Kidney (tissue), 14 donors: ENCODE measurements around the gene FN3KRP. TPM values are rescaled to one million over a fixed set of nuclear protein-coding genes. Genes with fewer than 3 reads are reported as not detected.

Source experiments
- DNase-seq, 5 donors: peaks; one replicate each; pipeline ENCODE4 v3.0.0-alpha.2; 2013 to 2020
- FAIRE-seq: peaks from 2 replicates; lab custom pipeline; 2012; peaks lifted over from hg19 to GRCh38; lab: Jason Lieb, UNC
- H3K27ac ChIP-seq, 2 donors: one replicate each; pipeline ENCODE4 v1.7.0; 2013; ENCODE audit warnings: low read depth in 2 of 2, low read length in 2 of 2, inconsistent platforms in 1 of 2
- H3K27me3 ChIP-seq: one replicate; pipeline ENCODE4 v1.7.1; 2013; ENCODE audit warnings: low read length, inconsistent platforms; ENCODE audit not compliant: control insufficient read depth, insufficient read depth
- H3K36me3 ChIP-seq, 3 donors: one replicate each; pipeline versions ENCODE4 v1.7.0 to v1.7.1; 2013; ENCODE audit warnings: low read length in 3 of 3, control low read depth in 1 of 3, inconsistent platforms in 1 of 3; ENCODE audit not compliant: insufficient read depth in 3 of 3, control insufficient read depth in 2 of 3
- H3K4me1 ChIP-seq, 3 donors: one replicate each; pipeline versions ENCODE4 v1.7.0 to v1.7.1; 2013; ENCODE audit warnings: low read length in 3 of 3, inconsistent platforms in 1 of 3, low read depth in 1 of 3; ENCODE audit not compliant: control insufficient read depth in 2 of 3, insufficient read depth in 2 of 3
- H3K4me3 ChIP-seq, 3 donors: one replicate each; pipeline versions ENCODE4 v1.7.0 to v1.8.1; 2013; ENCODE audit warnings: low read length in 3 of 3, control low read depth in 1 of 3, inconsistent platforms in 1 of 3
- H3K9ac ChIP-seq, 3 donors: one replicate each; pipeline versions ENCODE4 v1.7.0 to v1.7.1; 2013; ENCODE audit warnings: low read length in 3 of 3, control low read depth in 1 of 3, inconsistent platforms in 1 of 3
- H3K9me3 ChIP-seq, 3 donors: one replicate each; pipeline versions ENCODE4 v1.7.0 to v1.7.1; 2013; ENCODE audit warnings: low read length in 3 of 3, control low read depth in 1 of 3, inconsistent platforms in 1 of 3; ENCODE audit not compliant: control insufficient read depth in 2 of 3, insufficient read depth in 1 of 3
- intact Hi-C: fragments of 100-400 bp; cut with DNase I; formaldehyde crosslinking; loops from one replicate; pipeline ENCODE4 v1.11.1; 2022
- polyA plus RNA-seq: library from polyadenylated mRNA; stranded (reverse); fragments of 350-450 nt; fragmentation: Illumina TruSeq; extraction: RNeasy Lipid Tissue Mini Kit (QIAGEN cat#74804); gene quantifications from one replicate; pipeline ENCODE4 v1.2.3, GENCODE V29; 2014; ENCODE audit warnings: low read depth, low replicate concordance; ENCODE audit not compliant: insufficient read depth
- total RNA-seq: library from RNA; stranded (reverse); fragmentation: NEBNext Ultra II Directional; extraction: Animal tissue kit (Norgen Biotek cat#: 25700); gene quantifications from one replicate; pipeline ENCODE4 v1.2.1, GENCODE V29; 2021
- TF ChIP-seq, protein P1 (sequence below): IDR thresholded peaks from 3 replicates; pipeline ENCODE4 v1.5.1; 2012; ENCODE audit warnings: mild to moderate bottlenecking, moderate library complexity, borderline replicate concordance; ENCODE audit not compliant: insufficient read depth; ENCODE audit errors: extremely low read depth
- donor health status: control.
- donor health status: control.
- donor health status: control.
- donor health status: control.
- donor health status: control.
- donor health status: DM: yes; HTN: yes; CAD: no.
- donor health status: Normal renal cell carcinoma (clear cell type).

FN3KRP gene
- total and polyA plus RNA-seq, 2 donors from 2014 or later: 30.6 to 36.6 TPM

GRCh38 chr17:82710499-82711232 is 5.8 kb upstream of the FN3KRP start:
- Histone ChIP-seq H3K36me3 (no peaks in the 10 kb centered on the region), H3K4me1 (peaks cover 0 to 2% (median under 1%) of the 10 kb centered on the region in 3 donors), H3K27me3 (no peaks in the 10 kb centered on the region), H3K27ac (no peak overlapping the region), H3K4me3 (no peak overlapping the region), H3K9ac (no peak overlapping the region), H3K9me3 (no peaks in the 10 kb centered on the region)
- intact Hi-C loops: no loop called here
- TF ChIP-seq, protein P1, sequence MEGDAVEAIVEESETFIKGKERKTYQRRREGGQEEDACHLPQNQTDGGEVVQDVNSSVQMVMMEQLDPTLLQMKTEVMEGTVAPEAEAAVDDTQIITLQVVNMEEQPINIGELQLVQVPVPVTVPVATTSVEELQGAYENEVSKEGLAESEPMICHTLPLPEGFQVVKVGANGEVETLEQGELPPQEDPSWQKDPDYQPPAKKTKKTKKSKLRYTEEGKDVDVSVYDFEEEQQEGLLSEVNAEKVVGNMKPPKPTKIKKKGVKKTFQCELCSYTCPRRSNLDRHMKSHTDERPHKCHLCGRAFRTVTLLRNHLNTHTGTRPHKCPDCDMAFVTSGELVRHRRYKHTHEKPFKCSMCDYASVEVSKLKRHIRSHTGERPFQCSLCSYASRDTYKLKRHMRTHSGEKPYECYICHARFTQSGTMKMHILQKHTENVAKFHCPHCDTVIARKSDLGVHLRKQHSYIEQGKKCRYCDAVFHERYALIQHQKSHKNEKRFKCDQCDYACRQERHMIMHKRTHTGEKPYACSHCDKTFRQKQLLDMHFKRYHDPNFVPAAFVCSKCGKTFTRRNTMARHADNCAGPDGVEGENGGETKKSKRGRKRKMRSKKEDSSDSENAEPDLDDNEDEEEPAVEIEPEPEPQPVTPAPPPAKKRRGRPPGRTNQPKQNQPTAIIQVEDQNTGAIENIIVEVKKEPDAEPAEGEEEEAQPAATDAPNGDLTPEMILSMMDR: no peak
- FAIRE-seq: no peak
- DNase-seq: peak in 1 of 5 donors; percentile 61

GRCh38 chr17:82713071-82713723 is 3.3 kb upstream of the FN3KRP start:
- FAIRE-seq (no peak), DNase-seq (peak in 1 of 5 donors; percentile 69)
- Histone ChIP-seq H3K9me3 (no peaks in the 10 kb centered on the region), H3K4me3 (no peak overlapping the region), H3K36me3 (no peaks in the 10 kb centered on the region), H3K9ac (no peak overlapping the region), H3K4me1 (peaks cover 0 to 15% (median 10%) of the 10 kb centered on the region in 3 donors), H3K27ac (no peak overlapping the region), H3K27me3 (no peaks in the 10 kb centered on the region)
- TF ChIP-seq, protein P1: no peak
- intact Hi-C loops: no loop called here

DNA sequence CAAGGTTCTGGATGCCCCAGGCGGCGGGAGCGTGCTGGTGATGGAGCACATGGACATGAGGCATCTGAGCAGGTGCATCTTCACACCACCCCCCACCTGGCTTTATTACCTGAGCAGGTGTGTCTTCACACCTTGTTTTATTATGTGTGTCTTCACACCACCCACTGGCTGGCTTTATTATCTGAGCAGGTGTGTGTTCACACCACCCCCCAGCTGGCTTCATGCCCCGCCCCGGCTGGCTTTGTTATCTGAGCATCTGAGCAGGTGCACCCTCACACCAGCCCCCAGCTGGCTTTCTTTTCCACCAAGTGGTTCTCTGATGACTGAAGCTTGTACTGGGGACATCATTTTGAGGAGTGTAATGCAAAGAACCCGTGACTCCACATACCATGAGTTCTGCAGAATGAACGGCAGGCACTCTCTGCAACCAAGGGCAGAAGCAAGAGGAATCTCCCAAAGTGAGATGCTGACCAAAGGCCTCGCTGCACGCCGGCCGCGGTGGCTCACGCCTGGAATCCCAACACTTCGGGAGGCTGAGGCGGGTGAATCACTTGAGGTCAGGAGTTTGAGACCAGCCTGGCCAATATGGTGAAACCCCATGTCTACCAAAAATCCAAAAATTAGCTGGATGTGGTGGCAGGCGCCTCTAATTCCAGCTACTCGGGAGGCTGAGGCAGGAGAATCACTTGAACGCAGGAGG is 2.6 kb downstream of the FN3KRP start:
- H3K9ac ChIP-seq: no peak overlapping the region
- TF ChIP-seq, protein P1: no peak
- H3K27me3 ChIP-seq: no peaks in the 10 kb centered on the region
- no peak for FAIRE-seq
- no peak for DNase-seq
- H3K9me3 ChIP-seq: no peaks in the 10 kb centered on the region
- intact Hi-C loops: no loop called here
- H3K4me3 ChIP-seq: no peak overlapping the region
- H3K4me1 ChIP-seq: peaks cover 0 to 17% (median 10%) of the 10 kb centered on the region in 3 donors
- H3K27ac ChIP-seq: no peak overlapping the region
- H3K36me3 ChIP-seq: peaks cover 4 to 9% (median 8%) of the 10 kb centered on the region in 3 donors
